NAMALWA (cell line): ENCODE data around the gene GFPT2.

Experiments
- DNase-seq: peaks from one replicate; pipeline ENCODE4 v3.0.0-alpha.2; 2015; ENCODE audit warnings: low spot score

The GFPT2 gene

DNA sequence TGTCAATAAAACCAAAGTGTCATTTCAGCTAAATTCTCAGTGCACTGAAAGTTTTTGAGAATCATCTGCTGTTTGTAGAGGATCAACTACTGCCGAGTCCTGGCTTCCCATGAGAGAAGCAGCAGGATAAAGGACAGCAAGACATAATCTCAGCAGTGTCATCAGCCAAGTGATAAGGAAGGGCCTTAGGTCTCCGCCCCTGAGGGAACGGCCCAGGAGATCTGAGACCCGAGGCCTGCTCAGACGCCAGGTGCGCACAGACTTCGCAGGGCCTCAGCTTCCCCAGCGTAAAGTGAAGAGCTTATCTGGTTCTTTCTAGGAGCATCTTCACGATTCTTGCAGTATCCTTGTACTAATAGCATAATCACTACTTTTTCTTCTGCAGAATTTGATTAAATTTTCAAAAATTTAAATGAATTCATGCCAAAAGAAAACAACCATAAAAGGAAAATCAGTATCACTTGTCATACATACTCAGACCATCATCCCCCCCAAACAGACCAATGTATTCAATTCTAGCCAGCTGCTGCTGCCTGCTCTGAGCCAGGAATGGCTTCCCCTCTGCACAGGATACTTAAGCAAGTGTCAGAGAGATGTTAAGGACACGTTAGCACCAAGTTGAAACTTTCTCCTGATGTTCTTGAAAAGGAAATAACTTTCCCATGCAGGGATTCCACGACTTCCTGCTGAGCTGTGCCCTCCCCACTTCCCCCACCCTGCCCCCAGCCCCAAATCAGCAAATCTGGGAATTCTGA is 2.2 kb downstream of the GFPT2 start:
- DNase-seq, result no peak

DNA sequence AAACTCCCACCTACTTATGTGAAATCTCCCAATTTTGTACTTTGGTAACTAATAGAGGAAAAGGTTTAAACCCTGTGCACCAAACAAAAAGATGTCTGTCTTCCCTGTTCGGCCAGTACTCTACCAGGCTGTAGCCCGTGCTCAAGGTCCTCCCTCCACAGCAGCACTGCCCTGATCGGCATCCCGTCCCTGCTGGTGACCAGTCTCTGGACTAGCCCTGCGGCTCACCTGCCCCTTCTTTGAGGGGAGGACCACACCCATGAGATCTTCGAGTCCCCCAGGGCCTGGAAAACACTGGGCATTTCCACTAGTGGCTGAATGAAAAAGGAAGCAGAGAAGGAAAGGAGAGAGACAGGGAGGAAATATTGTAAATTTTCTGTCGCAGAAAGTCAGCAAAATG is 2.8 kb downstream of the GFPT2 start:
- DNase-seq, result no peak

DNA sequence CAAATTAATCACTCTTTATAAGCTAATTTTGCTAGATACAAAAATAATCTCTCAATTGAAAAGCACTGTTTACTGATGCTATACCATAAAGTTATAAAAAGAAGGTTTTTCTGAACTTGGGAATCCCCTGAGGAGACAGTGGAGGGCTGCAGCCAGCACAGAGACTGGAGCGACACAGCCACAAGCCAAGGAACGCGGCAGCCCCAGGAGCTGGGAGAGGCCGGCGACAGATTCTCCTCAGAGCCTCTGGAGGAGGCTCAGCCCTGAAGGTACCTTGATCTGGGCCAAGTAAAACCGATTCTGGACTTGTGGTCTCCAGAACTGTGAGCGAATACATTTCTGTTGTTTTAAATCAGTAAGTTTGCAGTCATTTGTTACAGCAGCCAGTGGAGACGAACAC is 3.7 kb downstream of the GFPT2 start:
- DNase-seq, result no peak

DNA sequence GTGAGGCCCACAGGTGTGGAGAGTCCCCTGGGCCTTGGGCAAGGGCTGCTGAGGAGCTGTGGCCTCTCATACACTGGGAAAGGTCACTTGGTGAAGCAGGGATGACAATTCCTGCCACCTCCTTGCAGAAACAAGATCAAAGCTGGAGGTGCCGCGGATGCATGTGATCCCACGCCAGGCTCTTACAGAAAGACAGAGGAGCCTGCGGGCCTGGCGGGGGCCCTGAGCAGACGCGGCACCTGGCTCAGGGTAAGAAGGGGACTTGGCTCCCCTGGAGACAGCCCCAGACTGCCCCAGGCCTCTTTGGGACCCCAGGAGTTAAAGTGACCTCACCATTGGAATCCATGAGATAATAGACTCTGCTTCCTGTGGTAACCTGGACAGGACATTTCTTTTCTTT is 4.8 kb downstream of the GFPT2 start:
- DNase-seq, result no peak

DNA sequence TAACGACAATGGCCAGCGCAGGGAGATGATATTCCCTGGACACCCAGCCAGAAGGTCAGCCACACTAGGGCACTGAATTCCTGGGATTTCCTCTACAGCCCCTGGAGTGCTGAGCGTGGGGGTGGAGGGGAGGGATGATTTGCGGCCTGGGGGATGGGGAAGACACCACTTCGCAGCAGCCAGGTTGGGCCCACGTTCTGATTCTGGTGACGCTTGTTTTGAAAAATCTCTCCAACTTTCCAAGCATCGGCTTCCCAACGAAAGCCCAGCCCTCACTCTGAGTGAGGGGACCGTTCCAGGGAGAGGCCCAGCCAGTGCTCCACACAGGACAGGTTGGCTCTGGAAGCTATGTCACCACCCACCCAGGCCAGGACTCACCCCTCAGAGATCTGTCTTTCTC is 5.4 kb downstream of the GFPT2 start:
- DNase-seq, result no peak

DNA sequence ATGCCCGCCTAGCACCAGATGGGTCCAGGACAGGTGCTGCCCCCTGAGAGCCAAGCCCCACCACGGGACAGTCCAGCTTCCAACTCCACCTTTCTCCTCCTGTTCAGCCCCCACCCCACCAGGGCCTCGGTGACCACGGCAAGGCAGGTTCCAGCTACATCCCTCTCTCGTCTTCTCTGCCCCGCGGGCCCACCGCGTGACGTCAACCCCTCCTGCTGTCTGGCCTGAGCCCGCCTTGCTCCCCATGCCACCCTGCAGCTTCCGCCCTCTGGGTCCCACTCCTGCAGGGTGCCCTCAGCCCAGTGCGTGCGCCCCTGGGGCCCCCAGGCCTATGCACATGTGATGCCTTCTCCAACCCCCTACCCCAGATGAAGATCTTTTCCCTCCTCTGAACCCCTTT is 6.8 kb downstream of the GFPT2 start:
- no peak for DNase-seq

DNA sequence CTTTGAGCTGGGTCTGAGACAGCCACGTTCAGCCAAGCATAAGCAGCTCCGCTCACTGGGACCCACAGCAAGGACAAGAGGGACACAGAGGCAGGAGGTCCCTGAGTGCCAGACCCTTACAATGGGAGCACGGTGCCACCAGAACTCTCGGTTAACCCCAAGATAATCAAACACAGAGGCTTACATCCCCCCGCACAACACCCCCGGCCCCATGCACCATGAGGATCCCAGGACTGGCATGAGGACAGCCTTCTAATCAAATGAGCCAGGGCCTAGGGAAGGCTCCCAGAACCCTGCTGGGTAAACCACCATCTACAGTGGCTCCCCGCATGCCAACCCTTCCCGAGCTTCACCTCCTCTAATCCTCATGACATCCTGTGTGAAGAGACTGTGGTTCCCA is 7.4 kb downstream of the GFPT2 start:
- no peak for DNase-seq

DNA sequence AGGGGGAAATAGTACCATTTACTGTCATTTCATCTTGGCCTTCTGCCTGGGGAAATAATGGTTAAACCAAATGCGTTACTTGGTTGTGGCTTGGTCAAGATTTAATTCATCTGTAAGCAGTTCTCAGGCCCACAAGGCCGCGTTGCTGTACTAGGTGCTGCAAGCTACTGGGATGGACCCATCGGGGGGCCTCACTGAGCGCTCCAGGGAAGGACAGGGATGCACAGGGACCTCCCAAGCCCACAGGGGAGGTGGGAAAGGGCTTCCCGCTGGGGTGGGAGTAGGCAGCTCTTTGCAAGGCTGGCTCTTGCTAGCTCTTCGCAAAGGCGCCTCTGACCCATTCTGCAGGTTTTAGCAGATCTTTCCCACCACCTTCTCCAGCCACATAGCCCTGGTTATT is 8.0 kb downstream of the GFPT2 start:
- no peak for DNase-seq

DNA sequence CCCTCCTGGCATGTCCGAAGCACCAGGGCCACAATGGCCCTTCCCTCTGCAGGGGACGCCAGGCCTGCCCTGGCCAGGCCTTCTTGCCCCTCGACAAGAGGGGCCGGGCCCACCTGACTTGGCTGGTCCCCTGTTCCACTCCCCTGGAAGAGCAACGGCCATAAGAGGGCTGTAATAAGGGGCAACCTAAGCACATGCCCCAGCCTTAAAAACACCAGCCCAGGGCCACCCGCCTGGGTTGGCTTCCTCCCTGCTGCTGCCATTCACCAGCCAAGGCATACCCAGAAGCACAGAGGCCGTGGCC is 8.5 kb downstream of the GFPT2 start:
- DNase-seq, result no peak

DNA sequence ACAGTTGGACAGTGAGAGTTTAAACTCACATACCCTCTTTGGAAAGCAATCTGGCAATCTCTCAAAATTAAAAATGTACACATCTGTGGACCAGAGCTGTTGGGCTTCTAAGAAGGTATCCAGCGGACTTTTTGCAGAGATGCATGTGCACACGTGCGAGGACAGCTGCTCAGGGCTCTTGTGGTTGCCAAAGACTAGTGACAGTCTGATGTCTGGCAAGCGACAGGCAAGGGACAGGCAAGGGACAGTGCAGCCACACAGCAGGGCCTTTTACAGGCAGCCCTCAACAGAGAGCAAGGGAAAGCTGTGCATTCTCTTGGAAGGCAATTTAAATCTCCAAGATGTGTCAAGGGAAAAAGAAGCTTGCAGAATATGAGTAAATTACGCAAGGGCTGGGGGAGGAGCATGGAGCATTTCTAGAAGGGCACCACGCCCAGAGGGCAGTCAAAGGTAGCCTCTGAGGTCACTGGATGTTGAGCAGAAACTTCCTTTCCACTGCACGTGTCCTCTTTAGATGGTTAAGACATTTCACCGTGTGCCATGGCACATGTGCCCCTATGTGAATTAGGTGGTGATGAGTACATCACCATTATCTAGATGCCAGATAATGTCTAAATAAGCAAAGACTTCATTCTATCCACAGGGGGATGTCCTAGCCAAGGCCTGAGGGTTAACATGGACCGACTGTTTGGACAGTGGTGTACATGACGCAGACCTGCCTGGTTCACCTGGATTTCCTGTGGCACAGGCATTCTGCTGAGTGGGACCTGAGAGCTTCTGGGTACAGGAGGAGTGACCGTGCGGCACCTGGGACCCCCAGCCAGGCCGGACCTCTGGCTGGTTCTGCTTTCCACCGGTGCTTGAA is 9.1 kb downstream of the GFPT2 start:
- DNase-seq, result no peak

DNA sequence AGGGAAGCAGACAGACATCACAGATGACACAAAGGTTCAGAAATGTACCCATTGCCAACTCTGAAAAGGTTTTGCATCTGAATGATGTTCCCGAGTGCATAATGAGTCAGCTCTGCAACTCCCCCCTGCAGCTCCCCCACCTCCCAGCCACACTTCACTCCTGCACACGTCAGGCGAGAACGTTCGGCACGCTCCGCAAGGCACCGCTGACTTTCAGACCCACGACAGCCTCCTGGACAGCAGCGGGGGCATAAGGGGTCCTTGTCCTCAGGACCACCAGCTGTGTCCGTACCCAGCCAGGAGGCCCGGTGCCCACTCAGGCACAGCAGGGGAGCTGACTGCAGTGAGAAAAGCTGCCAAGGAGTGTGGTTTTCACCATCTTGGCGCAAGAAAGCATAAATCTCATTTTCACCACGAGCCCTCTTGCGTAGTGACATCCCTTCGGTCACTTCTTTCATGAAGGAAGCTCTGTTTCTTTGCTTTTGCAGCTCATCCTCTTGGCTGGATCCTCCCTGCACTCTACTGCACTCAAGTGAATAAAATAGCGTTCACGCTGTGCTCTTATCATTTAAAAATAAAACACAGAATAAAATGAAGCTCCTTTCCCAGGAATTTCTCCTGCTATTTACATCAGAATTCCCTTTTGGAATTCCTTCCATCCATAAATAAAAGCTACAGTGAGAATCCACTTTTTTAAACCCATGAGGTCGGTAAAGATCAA is 9.9 kb downstream of the GFPT2 start:
- no peak for DNase-seq

DNA sequence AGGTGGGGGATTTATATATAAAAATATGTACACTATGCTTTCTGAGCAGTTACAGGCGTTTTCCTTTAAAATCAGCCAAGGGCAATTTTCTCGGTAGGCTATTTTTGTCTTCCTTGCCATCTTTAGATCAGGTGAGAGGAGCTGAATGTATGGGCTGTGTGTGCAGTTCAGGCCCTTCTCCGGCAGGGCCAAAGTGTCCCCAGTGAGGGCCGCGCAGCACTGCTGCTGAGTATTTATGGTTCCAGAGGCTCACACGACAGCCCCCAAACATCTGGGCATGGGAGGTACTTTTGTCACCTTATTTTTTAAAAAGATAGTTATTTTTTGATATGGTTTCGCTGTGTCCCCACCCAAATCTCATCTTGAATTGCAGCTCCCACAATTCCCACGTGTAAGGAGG is 11.5 kb downstream of the GFPT2 start:
- DNase-seq, result no peak

DNA sequence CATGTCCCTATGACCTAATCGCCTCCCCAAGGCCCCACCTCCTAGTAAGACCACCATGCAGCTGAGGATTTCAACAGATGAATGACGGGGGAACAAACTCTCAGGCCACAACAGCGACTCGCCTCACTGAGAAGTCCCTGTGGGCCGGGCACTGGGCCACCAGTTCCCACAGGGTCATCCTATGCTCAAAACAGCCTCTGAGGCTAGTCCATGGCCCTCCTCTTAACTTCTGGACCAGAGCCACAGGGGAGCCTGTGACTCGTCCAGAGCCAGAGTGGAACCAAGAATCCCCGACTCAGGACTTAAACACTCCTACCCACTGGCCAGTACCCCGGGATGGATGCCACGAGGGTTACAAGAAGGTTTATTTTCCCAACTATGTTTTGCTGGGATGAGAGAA is 12.3 kb downstream of the GFPT2 start:
- DNase-seq, result no peak

DNA sequence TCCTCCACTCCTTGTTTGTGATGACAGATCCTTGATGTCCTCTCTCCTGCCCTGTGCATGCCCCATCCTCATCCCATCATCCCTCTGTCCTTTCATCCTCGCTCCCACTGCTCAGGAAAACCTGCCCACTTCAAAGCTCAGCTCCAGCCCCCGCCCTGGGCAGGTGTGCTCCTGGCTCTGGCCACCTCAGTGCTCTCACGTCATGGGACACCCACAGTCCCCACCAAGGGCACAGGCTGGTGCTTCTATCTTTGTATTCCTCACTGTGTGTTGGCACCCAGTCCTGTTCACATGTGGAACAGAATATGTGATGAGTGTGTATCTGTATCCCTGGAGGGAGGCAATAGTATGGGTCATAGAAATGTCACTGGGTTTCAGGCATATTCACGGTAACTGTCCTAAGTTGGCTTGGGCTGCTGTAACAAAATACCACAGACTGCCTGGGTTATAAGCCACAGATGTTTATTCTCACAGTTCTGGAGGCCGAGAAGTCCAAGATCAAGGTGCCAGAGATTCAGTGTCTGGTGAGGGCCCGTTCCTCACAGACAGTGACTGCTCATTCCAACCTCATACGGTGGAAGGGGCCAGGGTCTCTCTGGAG is 13.5 kb downstream of the GFPT2 start:
- DNase-seq, result no peak

DNA sequence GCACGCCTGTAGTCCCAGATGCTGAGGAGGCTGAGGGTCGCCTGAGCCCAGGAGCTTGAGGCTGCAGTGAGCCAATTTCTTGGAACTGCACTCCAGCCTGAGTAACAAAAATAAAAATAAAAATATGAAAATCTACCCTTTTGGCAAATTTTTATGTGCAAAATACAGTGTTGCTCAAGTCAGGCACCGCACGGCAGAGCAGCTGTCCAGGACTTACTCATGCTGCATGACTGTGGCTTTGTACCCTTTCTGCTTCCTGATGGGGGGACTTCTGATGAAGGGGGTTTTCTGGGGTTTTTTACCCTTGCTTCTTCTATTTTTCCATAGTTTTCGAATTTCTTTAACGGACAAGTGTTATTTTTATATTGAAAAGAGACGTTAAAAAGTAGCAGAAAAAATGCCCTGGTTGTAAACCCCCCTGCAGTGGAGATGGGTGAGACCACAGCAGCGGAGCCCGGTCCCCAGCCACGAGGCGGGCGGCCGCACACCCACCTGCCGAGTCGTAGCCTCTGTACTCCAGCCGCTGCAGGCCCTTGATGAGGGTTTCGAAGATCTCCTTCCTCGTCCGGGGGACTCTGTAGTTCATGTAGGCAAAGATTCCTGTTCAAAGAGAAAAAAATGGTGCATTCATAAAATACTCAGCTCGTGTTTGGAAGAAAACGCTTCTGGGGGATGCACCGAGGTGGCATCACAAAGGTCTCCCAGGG is 15.0 kb downstream of the GFPT2 start:
- no peak for DNase-seq

DNA sequence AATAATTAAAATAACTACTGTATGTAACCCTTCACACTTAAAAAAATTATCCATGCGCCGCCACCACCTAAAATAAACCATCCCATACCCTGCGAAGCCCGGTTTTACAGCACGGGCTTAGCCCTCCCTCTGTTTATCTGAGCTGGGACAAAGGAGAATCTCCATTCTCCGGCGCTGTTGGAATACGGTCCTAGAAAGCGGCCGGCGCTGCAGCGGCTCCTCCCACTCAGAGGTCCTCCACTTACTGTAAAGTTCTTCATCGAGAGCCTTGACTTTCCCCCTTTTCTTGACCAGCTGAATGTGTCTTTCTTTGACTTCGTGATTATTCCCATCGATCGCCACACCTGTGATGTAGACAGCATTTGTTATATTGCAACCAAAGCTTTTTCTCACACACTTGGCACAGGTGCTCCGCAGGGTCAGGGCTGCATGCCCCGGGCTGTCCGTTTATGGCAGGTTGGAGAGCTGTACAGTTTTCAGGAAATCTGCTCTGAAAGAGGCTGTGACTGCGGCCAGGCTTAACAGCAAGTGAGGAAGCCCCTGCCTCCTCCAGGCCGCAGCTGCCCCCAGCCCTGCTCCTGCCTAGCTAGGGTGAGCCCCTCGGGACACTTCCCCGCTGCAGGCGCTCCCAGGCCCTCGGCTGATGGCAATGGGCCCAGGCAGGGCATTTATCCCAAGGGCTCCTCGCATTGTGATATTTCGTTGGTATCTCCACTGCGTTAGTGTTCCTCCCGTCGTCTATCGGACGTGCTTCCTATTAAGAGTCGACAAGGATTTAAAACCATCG is 16.7 kb downstream of the GFPT2 start:
- DNase-seq, result no peak

DNA sequence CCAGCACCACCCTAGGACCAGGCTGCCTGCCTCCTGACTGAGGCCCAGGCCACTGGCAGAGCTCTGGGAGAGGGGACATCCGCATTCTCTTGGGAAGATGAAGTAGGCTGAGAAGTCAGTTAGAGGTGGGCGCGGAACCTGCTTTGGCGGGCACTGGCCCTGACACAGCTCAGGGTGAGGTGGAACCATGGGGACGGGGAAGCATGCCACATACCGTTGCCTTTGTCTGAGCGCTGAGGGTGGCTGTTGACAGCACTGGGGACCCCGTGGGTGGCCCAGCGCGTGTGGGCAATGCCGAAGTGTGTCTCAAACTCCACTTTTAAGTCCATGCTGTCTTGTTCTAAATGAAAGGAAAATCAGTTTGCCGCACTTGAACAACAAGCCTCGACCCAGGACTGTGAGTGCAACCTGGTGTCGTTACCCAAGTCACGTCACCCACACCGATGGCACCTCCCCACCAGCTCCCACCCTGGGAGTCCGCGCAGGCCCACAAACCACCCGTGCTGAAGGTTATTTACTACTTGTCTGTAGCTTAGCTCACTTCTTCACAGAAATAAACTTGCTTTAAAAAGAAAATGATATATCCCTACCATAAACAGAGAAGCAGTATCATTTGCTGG is 17.4 kb downstream of the GFPT2 start:
- DNase-seq, result no peak

DNA sequence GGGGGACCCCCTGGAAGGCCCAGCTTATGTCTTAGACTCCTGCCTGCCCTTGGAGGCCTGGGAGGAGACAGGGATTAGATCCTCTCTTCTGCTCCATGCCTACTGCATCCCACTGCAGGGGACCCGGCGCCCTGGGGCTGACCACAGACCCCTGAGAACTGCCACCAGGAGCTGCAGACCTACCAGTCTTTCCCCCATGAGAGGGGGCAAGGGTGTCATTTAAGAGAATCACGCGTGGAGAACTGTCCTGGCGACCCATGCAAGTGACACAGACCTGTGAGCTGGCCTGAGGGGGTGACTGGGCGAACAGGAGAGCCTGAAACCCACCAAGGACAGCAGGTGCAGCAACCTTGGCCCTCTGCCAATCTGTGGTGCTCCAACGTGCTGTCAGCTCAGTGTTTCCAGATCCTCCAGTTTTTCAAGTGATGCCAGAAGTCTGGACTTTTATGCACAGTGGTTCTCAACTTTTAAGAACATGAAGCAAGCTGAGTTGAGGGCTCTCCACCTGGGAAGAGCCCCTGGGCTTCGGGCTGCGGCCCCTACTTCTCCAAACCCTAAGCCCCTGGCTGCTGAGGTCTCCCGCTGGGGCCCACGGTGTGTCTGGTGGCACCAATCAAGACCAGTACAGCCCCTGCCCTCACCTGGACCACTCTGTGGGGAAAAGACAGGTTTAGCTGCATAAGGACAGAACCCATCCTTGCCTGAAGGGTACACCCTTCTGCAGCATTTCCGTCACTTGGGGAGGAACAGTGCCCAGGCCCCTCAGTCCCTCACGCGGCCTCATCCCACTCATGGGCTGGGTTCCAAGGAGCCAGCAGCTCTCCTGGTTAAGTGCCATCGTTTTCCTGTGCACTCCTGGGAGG is 18.2 kb downstream of the GFPT2 start:
- no peak for DNase-seq

DNA sequence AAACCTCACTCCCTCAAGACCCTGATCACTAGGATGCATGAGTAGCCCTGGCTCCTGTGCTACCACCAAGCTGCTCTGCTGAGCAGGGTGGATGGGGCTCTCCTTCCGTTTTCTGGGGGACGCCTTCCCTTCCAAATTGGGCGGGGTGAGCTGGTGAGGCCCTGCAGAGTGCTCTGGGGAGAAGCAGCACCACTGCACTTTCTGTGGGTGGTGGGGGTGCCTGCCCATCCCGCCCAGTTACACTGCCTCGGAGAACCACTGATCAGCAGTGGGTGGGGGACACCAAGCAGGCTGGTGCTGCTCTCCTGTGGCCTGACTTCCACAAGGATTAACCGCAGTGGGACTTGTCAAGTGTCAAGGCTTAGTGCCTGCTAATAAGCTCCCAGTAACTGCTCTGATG is 19.0 kb downstream of the GFPT2 start:
- no peak for DNase-seq

DNA sequence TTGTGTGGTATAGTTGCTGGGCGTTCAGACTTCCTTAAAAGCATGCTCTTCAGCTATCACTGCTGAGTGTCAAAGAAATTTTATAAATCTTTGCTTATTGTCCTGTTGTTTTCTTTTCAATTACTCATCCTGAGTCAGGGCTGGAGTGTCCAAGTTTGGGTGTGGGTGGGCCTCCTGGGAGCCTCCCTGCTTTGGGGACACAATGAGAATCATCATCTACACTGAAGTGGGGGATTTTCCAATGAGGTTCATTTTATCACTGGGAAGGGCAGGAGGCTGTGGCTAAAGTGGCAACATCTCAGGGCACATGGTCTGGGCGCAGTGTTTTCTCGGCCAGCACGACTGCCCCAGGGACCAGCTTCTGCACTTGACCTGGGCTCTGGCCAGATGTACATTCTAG is 19.5 kb downstream of the GFPT2 start:
- no peak for DNase-seq
